GM12874 (cell line): Measurements from ENCODE around the gene MATN3.

ENCODE experiments used
- CTCF ChIP-seq: IDR thresholded peaks from 2 replicates; pipeline ENCODE4 v1.5.1; 2011; ENCODE audit warnings: low read depth, mild to moderate bottlenecking, control low read depth, low read length, moderate library complexity; ENCODE audit not compliant: insufficient read depth

Gene MATN3

GRCh38 chr2:20048488-20049448 is 36.3 kb upstream of the MATN3 start:
- no peak for TF ChIP-seq CTCF

GRCh38 chr2:20044778-20045177 is 32.3 kb upstream of the MATN3 start:
- TF ChIP-seq CTCF, result no peak

GRCh38 chr2:20042531-20042930 is 30.1 kb upstream of the MATN3 start:
- TF ChIP-seq CTCF, result no peak

DNA sequence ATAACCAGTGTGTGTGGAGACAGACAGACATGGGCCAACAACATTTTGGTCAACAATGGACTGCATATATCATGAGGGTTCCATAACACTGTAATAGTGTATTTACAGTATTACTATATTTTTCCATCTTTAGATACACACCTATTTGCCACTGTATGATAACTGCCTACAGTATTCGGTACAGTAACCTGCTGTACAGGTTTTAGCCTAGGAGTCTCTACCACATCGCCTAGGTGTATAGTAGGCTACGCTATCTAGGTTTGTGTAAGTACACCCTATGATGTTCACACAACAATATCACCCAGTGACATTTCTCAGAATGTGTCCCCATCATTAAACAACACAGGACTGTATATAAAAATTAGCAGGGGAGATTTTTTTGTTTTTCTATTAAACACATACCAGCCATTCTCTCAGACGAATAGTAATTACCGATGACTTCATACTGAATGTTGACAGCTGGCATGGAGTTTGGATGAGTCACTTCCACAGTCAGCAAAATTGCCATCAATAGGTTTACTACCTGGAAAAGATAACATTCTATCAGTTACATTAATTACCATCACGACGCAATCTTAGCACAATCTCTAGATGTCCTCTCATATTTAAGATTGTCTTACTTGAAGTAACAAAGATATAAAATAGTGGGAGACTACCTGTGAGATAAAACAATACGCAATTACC is 28.2 kb upstream of the MATN3 start:
- no peak for TF ChIP-seq CTCF

DNA sequence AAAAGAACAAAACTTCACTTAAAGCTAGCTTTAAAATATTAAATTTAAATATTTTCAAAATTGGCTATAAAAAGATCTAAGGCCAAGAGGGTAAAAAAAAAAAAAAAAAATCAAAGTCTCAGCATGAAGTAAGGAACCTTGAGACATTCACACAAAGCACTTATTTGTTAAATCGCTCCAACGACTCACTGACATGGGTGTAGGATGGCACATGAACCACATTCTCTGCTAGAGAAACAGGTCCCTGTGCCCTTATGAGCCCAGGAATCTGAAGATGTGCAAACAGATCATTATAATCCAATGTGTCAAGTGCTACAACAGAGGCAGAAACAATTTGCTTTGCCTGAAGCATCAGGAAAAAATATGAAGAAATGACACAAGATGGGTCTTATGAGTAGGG is 25.2 kb upstream of the MATN3 start:
- TF ChIP-seq CTCF, result no peak

DNA sequence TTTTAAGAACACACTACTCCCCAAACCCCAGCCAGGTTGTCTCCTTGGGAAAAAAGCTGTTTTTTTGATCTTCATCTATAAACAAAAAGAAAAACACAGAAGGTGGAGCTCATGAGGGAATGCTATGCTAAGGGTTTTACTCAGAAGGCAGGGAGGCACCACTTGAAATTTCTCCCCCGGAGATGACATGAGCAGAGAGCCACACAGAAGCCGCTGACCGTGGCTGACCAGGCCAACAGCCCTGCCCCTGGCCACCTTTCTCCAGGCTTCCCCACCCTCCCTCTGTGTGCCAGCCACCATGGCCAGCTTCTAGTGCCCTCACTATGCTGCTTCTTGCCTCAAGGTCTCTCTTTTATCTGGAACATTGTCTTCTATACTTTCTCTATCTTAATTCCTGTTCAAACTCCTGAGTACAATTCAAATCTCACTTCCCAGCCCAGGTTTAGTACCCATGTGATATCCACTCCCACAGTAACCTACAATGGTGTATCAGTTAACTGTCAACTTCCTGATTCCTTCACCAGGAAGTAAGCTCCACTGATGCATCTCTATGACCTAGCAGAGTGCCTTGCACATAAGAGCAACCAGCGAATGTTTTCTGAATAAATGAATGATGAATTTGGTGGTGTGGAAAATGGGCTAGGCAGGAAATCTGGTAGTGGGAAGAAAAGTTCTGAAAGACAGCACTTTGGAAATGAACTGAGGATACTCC is 23.6 kb upstream of the MATN3 start:
- TF ChIP-seq CTCF, result no peak

- TF ChIP-seq CTCF, result no peak
Observed at GRCh38 chr2:20034821-20035220, 22.4 kb upstream of the MATN3 start.
